Ramos (cell line): Measurements from ENCODE around the gene MUCL3.
"Not testable (repeated sequence)": the region's sequence is repeated elsewhere in the genome, so short reads cannot be mapped to it uniquely, and the experiment has no call there.

Experiments
- in situ Hi-C: fragments of 300-500 bp; cut with MboI; formaldehyde crosslinking; loops from one replicate; pipeline ENCODE4 v1.14.3; 2022; ENCODE audit warnings: low sequenced_read_pairs; ENCODE audit not compliant: unreplicated experiment

Gene MUCL3

DNA sequence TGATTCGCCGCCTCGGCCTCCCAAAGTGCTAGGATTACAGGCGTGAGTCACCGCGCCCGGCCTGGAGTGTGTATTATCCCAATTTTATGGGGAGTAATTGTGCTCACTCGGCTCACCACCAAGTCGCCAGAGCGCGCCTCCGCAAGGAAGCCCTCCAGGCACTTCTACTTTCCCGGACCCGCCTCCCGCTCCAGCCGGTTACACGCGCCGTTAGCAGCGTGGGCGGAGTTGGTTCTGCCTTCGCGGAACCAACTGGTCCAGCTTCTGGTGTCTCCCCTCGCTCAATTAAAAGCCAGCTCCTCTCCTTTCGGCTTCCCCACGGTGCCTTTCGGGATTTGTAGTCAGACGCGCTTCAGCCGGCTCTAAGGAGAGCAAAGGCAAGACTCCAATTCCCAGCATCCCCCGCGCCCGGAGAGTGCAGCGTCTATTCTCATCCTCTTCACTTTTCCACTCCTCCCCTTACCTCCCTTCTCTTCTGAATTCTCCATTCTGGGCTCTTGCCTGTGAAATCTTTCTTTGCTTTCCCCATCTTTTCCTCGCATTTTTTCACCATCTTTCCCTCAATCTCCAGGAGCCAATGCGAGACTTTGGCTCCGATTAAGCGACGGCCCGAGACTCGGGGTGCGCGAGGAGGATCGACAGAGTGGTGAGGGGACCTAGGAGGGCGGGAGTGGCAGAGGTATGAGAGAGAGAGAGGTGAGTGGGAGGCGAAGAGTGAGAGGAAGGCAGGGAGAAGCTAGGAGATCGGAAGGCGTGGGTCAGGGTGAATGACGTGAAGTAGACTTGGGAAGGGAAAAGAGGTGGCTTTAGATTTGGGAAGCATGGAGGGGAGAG lies 32.8 kb upstream of the MUCL3 start, which contains the start of gene GTF2H4:
Gene GTF2H4, plus strand, starts transcription at position 450 of the 834 bp plus-strand sequence.
- in situ Hi-C loops, result no loop called here

- in situ Hi-C loops, result no loop called here
Measured at GRCh38 chr6:30908700-30909099, 32.1 kb upstream of the MUCL3 start.

GRCh38 chr6:30910473-30910872 lies 30.3 kb upstream of the MUCL3 start:
- in situ Hi-C loops, result not testable (repeated sequence)

- in situ Hi-C loops, result no loop called here
Measured at GRCh38 chr6:30912746-30913520, 27.8 kb upstream of the MUCL3 start.

DNA sequence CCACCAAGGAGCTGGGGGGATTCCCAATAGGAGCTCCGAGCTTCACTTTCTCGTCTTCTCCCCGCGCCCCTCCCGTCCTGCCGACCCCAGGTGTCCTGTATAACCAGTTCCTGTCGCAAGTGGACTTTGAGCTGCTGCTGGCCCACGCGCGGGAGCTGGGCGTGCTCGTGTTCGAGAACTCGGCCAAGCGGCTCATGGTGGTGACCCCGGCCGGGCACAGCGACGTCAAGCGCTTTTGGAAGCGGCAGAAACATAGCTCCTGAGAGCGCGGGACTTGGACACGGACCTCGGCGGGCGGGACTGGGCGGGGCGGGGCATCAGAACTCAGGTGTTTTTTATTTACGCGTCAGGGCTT lies 27.1 kb upstream of the MUCL3 start:
- in situ Hi-C loops, result no loop called here

DNA sequence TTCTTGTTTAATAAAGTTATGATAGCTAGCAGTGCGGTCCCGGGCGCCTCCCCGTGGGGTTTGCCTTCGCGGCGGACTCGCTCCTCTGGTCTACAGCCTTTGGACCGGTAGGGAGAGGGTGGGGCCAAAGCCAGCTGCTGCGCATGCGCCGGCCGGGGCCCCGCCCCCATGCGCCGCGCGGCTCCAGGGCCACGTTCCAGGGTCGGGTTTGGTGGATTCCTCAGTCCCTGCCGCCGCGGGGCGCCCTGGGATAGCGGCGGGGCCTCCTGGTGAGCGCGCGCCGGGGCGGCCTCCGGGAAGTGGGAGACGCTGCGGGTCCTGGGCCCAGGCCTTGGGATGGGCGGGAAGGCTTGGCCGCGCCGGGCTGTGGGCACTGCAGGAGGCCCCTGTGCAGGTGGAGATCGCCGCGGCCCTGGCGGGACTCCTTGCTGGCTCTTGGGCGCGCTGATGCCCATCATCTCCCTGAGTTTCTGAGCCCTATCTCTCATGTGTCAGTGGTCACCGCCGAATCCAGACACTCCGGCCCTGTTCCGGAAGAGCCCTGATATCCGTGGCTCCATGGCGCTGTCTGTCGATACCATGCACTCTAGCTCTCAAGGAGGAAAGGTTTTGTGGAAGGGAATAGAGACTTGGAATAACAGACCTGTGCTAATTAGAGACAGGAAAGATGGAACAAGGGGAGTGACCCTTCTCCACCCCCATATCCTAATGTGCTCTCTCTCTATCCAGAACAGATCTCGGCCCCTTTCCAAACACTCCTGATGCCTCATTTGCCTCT lies 26.5 kb upstream of the MUCL3 start, which contains the start of gene VARS2:
Gene VARS2, plus strand, starts transcription at position 163 of the 778 bp plus-strand sequence. Its CDS starts 599 bp downstream, at position 762.
- in situ Hi-C loops, result no loop called here

DNA sequence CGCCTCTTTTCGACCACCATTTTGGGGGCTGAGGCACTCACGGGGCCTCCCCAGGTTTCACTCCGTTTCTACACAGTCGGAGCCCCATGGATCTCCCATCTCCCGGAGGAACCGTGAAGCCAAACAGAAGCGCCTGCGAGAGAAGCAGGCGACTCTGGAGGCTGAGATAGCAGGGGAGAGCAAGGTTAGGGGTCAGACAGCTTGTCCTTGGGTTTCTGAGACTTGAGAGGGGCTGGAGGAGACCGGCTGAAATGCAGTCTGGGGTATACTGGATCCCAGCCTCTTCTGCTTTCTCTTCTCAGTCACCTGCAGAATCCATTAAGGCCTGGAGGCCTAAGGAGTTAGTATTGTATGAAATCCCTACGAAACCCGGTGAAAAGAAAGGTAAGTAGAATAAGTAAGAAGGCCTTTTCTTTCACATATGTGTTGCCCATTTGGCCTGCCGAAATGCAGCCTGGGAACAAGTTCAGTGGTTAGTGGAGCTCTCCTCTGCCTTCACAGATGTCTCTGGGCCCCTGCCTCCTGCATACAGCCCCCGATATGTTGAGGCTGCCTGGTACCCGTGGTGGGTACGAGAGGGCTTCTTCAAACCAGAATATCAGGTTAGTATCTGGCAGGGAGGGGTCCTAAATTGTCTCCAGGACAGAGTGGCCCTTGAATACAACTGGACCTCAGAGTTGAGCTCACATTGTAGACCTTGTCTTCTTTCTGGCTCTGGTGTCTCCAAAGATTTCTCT lies 25.8 kb upstream of the MUCL3 start:
- in situ Hi-C loops, result no loop called here

- in situ Hi-C loops, result no loop called here
Measured at GRCh38 chr6:30915591-30915946, 25.2 kb upstream of the MUCL3 start.

DNA sequence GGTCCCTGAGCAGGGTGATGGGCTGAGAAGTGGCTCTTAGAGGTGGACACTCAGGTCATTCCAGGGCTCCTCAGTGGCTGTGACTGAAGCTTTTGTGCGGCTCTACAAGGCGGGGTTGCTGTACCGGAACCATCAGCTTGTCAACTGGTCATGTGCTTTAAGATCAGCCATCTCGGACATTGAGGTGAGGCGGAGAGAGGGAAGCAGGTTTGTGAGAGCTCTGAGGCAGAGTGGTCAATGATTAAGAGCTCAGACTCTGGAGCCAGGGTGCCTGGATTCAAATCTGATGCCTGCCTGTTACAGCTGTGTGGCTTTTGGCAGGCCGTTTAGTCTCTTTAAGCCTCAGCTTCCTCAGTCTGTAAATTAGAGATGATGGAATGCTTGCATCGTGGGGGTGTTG lies 23.7 kb upstream of the MUCL3 start:
- in situ Hi-C loops, result no loop called here

- in situ Hi-C loops, result no loop called here
Measured at GRCh38 chr6:30917487-30917886, 23.3 kb upstream of the MUCL3 start.

DNA sequence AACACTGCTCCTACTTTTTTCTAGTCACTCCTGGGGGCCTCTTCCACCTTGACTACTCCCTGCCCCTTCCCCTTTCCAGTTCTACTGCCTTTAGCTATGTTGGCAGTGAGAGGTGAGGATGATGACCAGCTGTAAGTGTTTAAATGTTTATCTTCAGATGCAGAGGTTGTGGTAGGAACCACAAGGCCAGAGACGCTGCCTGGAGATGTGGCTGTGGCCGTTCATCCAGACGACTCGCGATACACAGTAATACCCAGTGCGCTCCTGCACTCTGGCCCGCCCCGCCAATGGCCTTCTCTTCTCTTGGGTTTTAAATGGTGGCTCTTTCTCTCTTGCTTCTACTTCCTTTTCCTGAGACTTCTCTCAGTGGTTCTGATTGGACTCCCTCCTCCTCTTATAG lies 22.1 kb upstream of the MUCL3 start:
- in situ Hi-C loops, result no loop called here

DNA sequence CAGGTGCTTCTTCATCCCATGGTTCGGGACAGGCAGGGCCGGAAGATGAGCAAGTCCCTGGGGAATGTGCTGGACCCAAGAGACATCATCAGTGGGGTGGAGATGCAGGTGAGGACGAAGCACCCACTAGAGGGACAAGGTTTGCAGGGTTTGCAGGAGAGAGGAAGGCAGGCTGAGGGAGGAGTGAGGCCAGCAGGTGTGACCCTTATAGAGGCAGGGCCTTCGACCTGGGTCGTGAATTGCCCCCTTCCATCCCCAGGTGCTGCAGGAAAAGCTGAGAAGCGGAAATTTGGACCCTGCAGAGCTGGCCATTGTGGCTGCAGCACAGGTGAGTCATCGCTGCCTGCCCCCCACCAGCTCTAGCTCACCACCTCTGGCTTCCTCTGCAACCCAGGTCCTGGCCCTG lies 18.3 kb upstream of the MUCL3 start:
- in situ Hi-C loops, result no loop called here

DNA sequence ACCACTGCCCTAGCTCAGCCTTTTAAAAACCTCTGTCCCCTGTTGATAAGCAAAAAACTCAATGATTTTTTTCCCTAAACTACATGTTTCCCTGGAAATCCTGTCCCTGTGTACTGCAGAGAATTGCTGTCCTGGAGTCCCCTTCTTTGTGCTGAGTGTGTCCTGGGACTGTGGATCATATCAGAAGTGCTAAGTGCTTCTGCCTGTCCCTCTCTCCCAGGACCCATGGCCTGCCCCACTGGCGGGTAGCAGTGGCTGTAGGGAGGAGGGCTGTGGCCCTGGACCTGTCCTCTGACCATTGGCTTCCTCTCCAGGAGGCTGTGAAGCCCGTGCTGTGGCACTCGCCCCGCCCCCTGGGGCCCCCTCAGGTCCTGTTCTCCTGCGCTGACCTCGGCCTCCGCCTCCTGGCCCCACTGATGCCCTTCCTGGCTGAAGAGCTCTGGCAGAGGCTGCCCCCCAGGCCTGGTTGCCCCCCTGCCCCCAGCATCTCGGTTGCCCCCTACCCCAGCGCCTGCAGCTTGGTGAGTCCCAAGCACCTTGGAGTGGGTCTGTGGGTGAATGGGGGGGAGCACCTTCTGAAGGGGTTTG lies 16.6 kb upstream of the MUCL3 start:
- in situ Hi-C loops, result not testable (repeated sequence)

- in situ Hi-C loops, result no loop called here
Measured at GRCh38 chr6:30926644-30927043, 14.1 kb upstream of the MUCL3 start.

DNA sequence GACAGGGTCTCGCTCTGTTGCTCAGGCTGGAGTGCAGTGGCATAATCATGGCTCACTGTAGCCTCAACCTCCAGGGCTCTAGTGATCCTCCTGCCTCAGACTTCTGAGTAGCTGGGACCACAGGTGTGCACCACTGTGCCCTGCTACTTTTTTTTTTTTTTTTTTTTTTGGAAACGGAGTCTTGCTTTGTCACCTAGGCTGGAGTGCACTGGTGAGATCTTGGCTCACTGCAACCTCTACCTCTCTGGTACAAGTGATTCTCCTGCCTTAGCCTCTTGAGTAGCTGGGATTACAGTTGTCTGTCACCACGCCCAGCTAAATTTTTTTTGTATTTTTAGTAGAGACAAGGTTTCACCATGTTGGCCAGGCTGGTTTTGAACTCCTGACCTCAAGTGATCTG lies 13.7 kb upstream of the MUCL3 start:
- in situ Hi-C loops, result not testable (repeated sequence)

- in situ Hi-C loops, result no loop called here
Measured at GRCh38 chr6:30928677-30929076, 12.1 kb upstream of the MUCL3 start.

DNA sequence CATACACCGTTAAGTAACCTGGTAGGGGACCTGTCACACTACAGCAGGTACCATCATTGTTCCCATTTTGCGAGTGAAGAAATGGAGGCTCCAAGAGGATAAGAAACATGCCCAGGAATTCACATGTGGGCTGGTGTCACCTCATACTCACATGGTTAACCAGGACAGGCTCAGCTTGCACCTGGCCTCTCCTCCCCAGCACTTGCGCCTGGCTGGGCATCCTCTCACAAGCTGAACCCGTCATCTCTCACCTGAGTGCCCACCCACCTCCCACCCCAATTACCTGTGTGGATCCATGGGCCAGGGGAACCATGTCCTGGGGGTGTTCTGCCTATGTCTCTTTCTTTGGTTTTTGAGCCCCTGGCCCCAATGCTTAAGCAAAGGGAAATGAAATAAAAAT lies 10.3 kb upstream of the MUCL3 start:
- in situ Hi-C loops, result no loop called here

GRCh38 chr6:30931272-30931671 lies 9.5 kb upstream of the MUCL3 start:
- in situ Hi-C loops, result no loop called here

DNA sequence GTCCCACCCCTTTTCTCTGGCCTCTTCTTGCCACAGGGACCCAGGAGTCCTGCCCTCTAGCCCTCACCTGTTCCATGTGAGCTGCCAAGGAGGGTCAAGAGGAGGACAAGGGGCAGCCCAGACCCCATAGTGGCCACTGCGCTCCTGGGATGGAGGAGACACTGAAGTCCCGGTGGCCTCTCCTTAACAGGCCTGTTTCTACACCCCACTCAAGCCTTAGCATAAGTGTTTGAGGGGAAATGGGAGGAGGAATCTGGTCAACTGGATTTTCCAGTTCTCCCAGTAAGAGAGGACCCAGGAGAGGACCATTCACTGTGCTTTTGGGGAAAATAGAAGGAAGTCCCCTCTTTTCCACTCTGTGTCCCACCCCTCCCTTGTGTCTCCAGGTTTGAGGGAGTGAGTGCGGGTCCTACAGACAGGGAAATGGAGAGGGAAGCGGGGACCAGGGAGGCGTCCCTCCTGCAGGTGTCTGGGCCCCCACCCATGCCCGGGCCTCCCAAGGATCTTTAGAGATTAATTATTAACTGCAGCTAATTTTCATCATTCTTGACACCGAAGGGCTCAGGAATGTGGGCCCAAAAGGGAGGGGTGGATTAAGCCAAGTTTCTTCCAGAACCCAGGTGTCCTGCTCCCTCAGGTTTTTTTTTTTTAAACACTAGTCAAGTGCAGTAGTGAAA lies 8.7 kb upstream of the MUCL3 start, which contains the start of gene SFTA2:
Gene SFTA2, minus strand, starts transcription at position 202 of the 677 bp plus-strand sequence. Its CDS starts 74 bp downstream, at position 128.
- in situ Hi-C loops, result no loop called here
